ENCODE results near the gene OR6X1.

DNA sequence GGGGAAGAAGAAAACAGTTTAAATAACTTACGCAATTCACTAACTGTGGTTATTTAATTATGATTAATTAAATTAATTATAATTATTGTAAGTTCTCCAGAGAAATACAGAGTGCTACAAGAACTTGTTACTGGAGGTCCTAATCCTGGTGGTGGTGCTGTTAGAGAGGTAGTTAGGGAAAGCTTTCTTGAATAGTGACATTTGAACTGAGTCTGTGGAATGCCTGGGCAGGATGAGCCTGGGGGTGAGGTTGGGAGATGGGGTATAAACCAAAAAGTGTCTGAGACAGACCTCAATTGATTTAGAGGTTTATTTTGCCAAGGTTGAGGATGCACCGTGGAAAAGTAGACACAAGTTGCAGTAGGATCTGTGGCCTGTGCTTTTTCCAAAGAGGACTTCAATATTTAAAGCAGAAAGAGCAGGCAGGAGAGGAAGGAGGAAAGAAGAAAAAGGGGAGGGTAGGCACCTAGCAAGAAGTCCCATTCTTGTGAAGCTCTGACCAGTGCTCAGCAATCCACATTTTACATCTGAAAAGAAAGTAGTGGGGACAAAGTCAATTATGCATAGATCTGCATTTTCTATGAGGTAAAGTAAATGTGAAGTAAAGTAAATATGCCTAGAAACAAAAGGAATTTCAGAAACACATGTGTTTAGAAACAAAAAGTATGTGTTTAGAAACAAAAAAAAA lies 8.4 kb downstream of the OR6X1 start:
- TF ChIP-seq, protein P1, sequence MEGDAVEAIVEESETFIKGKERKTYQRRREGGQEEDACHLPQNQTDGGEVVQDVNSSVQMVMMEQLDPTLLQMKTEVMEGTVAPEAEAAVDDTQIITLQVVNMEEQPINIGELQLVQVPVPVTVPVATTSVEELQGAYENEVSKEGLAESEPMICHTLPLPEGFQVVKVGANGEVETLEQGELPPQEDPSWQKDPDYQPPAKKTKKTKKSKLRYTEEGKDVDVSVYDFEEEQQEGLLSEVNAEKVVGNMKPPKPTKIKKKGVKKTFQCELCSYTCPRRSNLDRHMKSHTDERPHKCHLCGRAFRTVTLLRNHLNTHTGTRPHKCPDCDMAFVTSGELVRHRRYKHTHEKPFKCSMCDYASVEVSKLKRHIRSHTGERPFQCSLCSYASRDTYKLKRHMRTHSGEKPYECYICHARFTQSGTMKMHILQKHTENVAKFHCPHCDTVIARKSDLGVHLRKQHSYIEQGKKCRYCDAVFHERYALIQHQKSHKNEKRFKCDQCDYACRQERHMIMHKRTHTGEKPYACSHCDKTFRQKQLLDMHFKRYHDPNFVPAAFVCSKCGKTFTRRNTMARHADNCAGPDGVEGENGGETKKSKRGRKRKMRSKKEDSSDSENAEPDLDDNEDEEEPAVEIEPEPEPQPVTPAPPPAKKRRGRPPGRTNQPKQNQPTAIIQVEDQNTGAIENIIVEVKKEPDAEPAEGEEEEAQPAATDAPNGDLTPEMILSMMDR (optimal IDR thresholded peaks at IDR 0.05 in 1 of 3, IDR thresholded peaks at IDR 0.05 in 1 of 3, conservative IDR thresholded peaks at IDR 0.05 in 1 of 3; ENCODE audit: extremely low read depth in 1 of 3, insufficient read depth in 2 of 3, low read length in 3 of 3): no peak
- TF ChIP-seq EZH2 (IDR thresholded peaks at IDR 0.05; ENCODE audit: low read length): no peak

All from keratinocyte (primary cell).